Loucy (cell line): Measurements from ENCODE around the gene IFNA21.

Experiments
- EZH2phosphoT487 ChIP-seq: fragments of 200-600 bp; IDR thresholded peaks from 2 replicates; pipeline ENCODE4 v1.6.1; 2018; ENCODE audit warnings: antibody characterized with exemption, mild to moderate bottlenecking, moderate library complexity, borderline replicate concordance
- TF ChIP-seq, protein P1 (sequence below): fragments of 200-600 bp; sonication (generic); conservative IDR thresholded peaks from 2 replicates; pipeline ENCODE4 v1.5.1; 2014; ENCODE audit warnings: mild to moderate bottlenecking, antibody characterized with exemption, low read length

DNA sequence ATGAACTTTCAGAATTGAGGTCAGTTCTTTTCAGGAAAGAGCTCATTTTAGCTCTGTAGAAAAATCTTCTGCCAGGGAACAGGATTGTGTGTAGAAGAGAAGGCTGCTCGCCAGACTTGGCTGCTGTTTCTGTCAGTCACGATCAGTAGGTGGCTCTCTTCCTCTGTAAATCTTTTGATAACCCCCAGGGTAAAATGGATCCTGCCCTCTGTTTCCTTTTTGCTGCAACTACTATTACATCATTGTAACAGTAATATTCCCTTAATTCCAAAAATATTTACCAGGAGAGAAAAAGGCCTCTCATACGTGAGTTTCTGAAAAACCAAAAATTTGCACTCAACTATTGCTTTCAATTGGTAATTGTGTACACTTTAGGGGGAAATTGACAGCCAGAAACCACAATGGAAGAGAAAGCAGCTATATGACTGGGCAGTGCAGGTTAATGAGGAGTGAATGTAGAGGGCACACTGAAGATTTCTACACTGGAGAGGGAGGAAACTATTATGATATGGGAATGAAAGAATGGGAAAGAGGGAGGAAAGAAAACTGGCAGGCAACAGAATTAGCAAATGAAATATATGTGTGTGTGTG is 12.3 kb downstream of the IFNA21 start:
- TF ChIP-seq, protein P1, sequence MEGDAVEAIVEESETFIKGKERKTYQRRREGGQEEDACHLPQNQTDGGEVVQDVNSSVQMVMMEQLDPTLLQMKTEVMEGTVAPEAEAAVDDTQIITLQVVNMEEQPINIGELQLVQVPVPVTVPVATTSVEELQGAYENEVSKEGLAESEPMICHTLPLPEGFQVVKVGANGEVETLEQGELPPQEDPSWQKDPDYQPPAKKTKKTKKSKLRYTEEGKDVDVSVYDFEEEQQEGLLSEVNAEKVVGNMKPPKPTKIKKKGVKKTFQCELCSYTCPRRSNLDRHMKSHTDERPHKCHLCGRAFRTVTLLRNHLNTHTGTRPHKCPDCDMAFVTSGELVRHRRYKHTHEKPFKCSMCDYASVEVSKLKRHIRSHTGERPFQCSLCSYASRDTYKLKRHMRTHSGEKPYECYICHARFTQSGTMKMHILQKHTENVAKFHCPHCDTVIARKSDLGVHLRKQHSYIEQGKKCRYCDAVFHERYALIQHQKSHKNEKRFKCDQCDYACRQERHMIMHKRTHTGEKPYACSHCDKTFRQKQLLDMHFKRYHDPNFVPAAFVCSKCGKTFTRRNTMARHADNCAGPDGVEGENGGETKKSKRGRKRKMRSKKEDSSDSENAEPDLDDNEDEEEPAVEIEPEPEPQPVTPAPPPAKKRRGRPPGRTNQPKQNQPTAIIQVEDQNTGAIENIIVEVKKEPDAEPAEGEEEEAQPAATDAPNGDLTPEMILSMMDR = peak; percentile 82
- no peak for TF ChIP-seq EZH2phosphoT487
